NCI-H146 treated with DMSO at 0.1 percent for 48 hours (cell line): Measurements from ENCODE around the gene RAE1.

Experiments
- DNase-seq: peaks from one replicate; lab custom pipeline; 2025; ENCODE audit not compliant: unreplicated experiment; lab: John Stamatoyannopoulos, UW

RAE1 gene

GRCh38 chr20:57398901-57399535 is 48.0 kb downstream of the RAE1 start:
- no peak for DNase-seq

GRCh38 chr20:57399587-57400155 is 48.6 kb downstream of the RAE1 start:
- no peak for DNase-seq

GRCh38 chr20:57400231-57400701 is 49.2 kb downstream of the RAE1 start:
- DNase-seq = no peak

GRCh38 chr20:57400821-57401564 is 49.9 kb downstream of the RAE1 start:
- DNase-seq = no peak

- DNase-seq = no peak
Observed at GRCh38 chr20:57401565-57401918, 50.5 kb downstream of the RAE1 start.

- no peak for DNase-seq
Observed at GRCh38 chr20:57402206-57403125, 51.4 kb downstream of the RAE1 start.

GRCh38 chr20:57403216-57403615 is 52.2 kb downstream of the RAE1 start:
- DNase-seq = no peak

- no peak for DNase-seq
Observed at GRCh38 chr20:57404006-57404405, 53.0 kb downstream of the RAE1 start.

GRCh38 chr20:57404419-57405072 is 53.5 kb downstream of the RAE1 start:
- no peak for DNase-seq

- DNase-seq = no peak
Observed at GRCh38 chr20:57405236-57406016, 54.4 kb downstream of the RAE1 start.

GRCh38 chr20:57407541-57407956 is 56.5 kb downstream of the RAE1 start:
- no peak for DNase-seq

GRCh38 chr20:57408131-57408530 is 57.1 kb downstream of the RAE1 start:
- no peak for DNase-seq

- no peak for DNase-seq
Observed at GRCh38 chr20:57408536-57409233, 57.6 kb downstream of the RAE1 start.

GRCh38 chr20:57409316-57409671 is 58.2 kb downstream of the RAE1 start:
- DNase-seq = no peak

GRCh38 chr20:57409672-57410397 is 58.8 kb downstream of the RAE1 start:
- DNase-seq = no peak

GRCh38 chr20:57410398-57410920 is 59.4 kb downstream of the RAE1 start:
- no peak for DNase-seq

- no peak for DNase-seq
Observed at GRCh38 chr20:57410924-57411323, 59.9 kb downstream of the RAE1 start.

GRCh38 chr20:57411406-57412283 is 60.6 kb downstream of the RAE1 start:
- no peak for DNase-seq
